GM21526 (cell line): ENCODE measurements around the gene USP2.

Source experiments
- ATAC-seq: cut with Tn5 transposase; IDR thresholded peaks from one replicate; pipeline ENCODE4 v1.9.1; 2021; ENCODE audit warnings: moderate library complexity; ENCODE audit not compliant: unreplicated experiment, low FRiP score

The USP2 gene

DNA sequence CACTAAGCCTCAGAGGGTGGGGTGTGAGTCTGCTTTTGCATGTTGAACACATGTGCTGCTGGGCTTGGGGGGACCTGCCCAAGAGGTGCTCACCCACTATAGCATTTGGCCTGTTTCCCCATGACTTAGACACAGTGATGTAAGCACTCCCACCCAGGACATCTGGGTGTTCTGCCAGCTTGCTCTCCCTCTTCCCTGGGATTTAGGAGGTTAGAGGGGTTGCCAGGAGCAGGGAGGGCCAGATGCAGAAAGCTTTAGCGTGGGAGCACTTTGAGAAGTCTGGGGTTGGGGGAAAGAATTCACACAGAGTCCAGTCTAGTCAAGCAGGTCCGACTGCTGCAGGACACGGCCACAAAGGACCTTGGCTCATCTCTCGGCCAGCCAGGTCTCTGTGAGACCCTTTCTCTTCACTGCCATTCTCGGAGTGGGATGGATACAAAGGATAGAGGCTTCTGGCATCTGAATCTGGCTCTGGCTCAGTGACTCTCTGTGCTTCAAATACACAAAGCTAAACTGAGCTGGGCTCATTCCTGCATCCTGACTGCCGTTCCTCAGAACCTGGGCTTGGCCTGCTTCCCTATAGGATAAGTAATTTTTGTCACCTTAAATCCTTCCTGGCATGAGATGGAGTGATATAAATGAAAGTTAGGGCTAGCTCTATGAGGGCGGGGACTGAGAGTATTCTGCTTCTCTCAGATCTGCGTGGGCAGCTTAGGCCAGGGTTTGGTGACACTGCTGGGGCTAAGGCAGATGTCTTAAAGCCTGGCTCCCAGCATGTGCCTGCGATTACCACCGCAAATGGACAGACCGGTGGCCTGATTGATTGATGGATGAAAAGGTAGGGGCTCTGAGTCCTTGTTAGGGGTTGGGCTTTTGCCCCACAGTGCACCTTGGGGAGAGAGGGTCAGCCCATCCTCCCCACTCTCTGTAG, 14.5 kb downstream of the USP2 start:
- no peak for ATAC-seq

- ATAC-seq = no peak
These were observed 16.4 kb downstream of the USP2 start for GRCh38 chr11:119365071-119365591.

- ATAC-seq = no peak
These were observed 17.5 kb downstream of the USP2 start for GRCh38 chr11:119363851-119364590.

DNA sequence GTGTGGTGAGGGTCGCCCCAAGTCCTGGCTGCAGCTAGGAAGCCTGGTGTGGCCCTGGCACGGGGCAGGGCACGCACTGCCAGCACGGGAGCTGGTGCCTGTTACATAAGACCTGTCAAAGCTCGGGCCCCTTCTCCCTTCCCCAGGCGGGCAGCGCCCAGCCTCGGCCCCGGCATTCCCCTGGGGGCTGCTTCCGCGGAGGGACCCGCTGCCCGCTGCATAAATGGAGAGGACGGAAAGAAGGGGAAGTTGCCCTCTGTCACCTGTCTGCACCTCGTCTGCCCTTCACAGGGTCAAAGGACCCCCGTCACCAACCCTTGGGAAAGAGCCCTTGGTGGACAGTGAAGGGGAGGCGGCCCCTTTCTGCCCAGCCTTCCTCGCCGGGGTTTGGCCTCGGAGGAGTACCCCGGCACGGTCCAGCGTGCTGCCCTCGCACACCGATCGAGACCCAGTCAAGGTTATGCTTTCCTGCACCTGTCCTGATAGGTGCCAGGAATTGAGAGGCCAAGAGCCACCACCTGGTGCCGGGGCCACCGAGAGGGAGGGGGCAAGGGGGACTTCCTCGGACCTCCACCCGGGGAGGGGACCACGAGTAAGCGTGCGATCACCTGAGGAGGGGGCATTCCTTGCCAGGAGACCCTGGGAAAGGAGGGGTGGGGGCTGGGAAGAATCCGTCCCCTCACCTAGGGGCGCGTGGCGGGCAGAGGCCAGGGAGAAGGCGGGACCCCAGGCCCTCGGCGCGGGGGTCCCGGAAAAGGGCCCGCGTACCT, 18.2 kb downstream of the USP2 start:
- no peak for ATAC-seq

DNA sequence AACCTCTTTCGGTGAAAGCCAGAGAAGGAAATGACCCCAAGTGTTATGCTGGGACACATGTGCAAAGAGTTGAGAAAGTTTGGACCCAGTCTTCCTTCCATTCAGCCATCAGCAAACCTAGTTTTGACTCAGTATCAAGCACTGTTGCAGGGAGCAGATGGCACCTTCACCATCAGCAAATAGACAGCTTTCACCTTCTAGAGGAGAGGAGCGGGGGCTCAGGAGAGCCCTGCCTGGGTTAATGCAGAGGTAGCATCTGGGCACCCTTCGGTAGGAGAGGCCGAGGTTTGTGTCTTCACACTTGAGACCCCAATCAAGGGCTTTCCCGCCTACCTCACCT, 18.8 kb downstream of the USP2 start:
- ATAC-seq = no peak

DNA sequence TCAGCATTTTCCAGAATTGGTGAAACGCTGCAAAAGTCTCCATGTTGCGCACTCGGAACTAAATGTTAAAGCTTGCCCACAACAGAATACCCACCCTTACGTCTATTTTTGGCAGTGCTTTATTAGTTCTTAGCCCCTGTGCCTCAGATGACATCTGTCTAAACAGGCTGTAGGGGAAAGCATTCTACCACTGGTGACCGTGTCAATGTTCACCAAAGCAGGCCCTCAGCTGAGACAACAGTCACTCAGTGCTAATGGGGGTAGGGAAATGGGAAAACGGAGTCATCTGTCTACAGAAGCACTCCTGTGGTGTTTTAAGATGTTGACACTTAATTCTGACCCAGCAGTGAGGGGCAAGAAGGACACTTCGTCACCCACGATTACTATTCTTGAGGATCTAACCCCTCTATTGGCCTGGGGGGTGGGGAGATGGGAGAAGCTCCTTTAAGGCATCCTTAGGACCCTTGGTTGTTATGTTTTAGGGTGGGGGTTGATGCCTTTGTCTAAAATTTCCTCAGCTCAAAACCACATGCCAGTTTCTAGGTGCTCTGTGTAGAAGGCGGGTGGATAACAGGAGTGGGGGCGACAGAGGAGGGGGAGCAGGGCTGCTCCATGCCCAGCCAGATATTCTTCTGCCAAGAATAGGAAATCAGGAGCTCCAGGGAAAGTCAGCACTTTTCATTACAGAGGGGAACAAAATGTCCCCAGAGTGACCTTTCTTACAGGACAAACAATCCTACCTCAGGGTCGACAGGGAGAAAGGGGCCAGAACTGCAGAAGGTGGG, 19.4 kb downstream of the USP2 start:
- no peak for ATAC-seq

- no peak for ATAC-seq
These were observed 20.3 kb downstream of the USP2 start for GRCh38 chr11:119361056-119361787.

- ATAC-seq = no peak
These were observed 21.9 kb downstream of the USP2 start for GRCh38 chr11:119359365-119360214.

DNA sequence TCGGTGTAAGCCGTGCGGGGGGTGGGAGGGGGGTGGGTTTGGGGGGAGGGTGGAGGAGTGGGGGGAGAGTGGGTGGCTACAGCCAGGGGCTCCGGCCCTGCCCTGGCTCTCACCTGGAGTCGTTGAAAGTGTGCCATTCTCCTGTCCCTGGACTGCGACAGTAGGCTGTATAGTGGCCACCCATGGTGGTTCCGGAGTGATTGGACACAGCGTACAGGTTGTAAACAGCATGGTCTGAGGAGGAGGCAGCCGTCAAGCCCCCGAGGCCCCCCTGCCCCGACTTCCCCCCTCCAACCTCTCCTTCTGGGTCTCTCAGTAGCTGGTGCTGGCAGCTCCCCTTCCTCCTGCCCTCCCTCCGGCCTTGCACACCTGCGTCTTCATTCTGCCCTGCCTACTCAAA, 24.4 kb downstream of the USP2 start:
- ATAC-seq = no peak

DNA sequence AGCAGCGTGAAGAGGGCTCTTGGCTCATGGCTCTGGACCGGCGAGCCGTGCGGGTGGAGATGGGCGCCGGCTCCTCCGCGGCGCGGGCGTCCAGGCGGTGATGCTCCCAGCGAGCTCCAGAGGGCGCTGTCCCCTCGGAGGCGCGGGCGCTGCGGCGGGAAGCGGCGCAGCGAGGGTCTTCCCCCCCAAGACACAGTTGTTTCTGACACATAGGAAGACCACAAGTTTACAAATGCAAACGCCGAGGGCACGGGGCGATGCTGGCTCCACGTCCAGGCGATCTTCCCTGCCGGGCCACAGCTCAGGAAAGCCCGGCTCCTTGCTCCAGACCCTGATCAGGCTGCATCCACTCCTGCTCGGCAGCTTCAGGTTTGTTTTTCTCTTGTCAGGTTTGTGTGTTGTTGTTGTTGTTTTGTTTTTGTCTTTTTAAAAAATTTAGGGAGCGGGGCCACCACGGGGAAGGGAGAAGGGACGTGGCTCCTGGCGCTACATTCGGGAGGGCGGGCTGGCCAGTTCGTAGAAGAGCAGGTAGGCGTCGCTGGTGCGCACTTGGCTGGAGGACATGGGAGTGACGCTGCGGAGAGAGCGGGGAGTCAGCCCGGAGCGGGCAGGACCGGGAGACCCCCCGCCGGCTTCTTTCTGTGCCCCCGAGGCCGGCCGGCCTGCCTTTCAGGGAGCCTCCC, 25.0 kb downstream of the USP2 start:
- no peak for ATAC-seq

- no peak for ATAC-seq
These were observed 26.2 kb downstream of the USP2 start for GRCh38 chr11:119355091-119355843.

DNA sequence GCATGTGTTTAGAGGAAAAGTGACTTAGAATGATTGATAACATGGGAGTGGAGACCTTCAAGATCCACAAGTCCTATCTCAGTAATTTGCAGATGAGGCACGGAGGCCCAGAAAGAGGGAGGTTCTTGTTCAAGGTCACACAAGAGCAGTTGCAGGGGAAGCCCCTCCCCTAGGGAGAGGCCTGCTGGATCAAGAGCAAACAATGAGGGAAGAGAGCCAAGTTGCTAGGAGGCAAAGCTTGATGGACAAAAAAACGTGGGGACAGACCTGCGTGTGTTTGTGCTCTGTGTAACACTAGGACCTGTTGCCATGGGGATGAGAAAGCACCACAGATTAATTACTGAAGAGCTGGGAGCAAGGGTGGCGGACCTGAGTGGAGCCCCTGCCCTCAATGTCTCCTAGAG, 28.6 kb downstream of the USP2 start:
- no peak for ATAC-seq

GRCh38 chr11:119351232-119351631, 30.3 kb downstream of the USP2 start:
- ATAC-seq = no peak

DNA sequence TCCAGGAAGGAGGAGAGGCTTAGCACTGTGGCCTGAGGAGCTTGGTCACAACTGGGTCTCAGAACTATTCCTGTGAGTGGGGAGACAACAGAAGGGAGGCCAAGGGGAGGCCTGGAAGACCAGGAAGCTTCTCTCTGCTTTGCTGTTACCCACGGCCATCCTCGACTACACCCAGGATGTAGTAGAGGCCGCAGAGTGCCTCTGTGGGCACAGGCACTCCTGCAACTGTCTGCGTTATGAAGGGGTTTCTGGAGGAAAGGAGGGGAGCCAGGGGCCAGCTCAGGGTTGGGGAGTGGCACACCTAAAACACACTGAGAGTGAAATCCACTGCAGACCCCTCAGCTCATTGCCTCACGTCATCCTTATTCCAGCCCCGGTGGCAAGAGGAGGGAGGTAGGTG, 31.2 kb downstream of the USP2 start:
- no peak for ATAC-seq

DNA sequence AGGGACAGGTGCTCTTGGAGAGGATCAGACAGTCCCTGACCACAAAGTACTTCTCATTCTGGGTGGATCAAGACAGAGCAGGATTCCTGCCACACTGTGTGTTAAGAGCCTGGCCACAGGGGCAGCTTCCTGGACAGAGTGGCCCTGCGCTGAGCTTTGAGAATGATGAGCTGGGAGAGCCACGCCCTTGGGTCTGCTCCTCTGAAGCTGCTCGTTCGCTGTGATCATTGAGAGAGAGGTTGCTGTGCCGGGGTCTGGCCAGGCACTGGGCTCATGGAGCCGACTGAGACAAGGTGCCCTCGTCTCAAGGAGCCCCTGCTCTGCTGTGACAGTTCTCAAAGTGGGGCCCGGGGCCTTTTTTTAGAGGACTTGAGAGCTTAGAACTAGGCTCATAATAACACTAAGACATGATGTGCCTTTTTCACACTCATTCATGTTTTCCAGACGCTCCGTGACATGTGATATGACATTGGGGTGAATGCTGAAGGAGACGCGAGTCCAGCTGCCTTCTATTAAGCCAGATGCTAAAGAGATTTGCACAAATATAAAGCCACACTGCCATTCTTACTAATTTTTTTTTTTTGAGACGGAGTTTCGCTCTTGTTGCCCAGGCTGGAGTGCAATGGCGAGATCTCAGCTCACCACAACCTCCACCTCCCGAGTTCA, 33.4 kb downstream of the USP2 start:
- ATAC-seq = no peak

DNA sequence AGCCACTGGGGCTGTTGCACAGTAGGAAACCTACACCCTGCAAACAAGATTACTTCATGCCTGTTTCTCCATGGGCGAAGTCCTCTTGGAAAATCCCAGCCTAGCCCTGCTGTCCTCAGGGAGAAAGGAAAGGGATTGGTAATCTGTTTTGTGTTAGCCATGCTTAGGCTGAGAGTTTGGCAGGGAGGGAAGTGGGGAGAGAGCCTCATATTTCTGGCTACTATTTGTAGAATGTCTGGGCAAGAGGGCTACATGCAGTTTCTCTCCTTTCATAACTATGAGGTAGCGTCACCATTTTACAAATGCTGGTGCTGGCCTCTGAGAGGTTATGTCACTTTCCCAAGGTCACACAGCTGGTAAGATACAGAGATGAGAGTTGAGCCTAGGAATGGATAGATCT, 34.2 kb downstream of the USP2 start:
- no peak for ATAC-seq

- ATAC-seq = no peak
These were observed 34.9 kb downstream of the USP2 start, which contains the start of gene MFRP for GRCh38 chr11:119346605-119347004. TSS of gene MFRP (minus strand) at chr11:119346705. CDS start at chr11:119346513, 192 bp downstream.
